Neutrophil (primary cell): Measurements from ENCODE around the gene CELF4.

Experiments
- H3K27ac ChIP-seq: fragments of 200-600 bp; sonication (generic); 2 replicates; pipeline ENCODE4 v1.5.1; 2016; ENCODE audit warnings: mild to moderate bottlenecking, moderate library complexity
- H3K27me3 ChIP-seq: fragments of 200-600 bp; sonication (generic); 2 replicates; pipeline ENCODE4 v1.6.0; 2016; ENCODE audit warnings: mild to moderate bottlenecking
- H3K36me3 ChIP-seq: fragments of 200-600 bp; sonication (generic); 2 replicates; pipeline ENCODE4 v1.5.1; 2017
- H3K4me1 ChIP-seq, 2 experiments: fragments of 200-600 bp in 1 of 2; sonication (generic) in 1 of 2; 1 replicate in 1 of 2; 2 replicates in 1 of 2; pipeline versions ENCODE4 v1.5.1 to v1.6.1; 2013 to 2016; ENCODE audit warnings: low read depth in 1 of 2, low read length in 1 of 2, mild to moderate bottlenecking in 1 of 2, moderate library complexity in 1 of 2; ENCODE audit not compliant: control insufficient read depth in 1 of 2, insufficient read depth in 1 of 2
- H3K4me3 ChIP-seq, 2 experiments: fragments of 200-600 bp in 1 of 2; sonication (generic) in 1 of 2; 1 replicate in 1 of 2; 2 replicates in 1 of 2; pipeline ENCODE4 v1.5.1; 2013 to 2016; ENCODE audit warnings: low read depth in 1 of 2, low read length in 1 of 2, mild to moderate bottlenecking in 1 of 2, moderate library complexity in 1 of 2
- H3K9me3 ChIP-seq: fragments of 200-600 bp; sonication (generic); 2 replicates; pipeline ENCODE4 v1.5.1; 2016
- CTCF ChIP-seq: fragments of 200-600 bp; sonication (generic); IDR thresholded peaks from 2 replicates; pipeline ENCODE4 v1.5.1; 2016; ENCODE audit warnings: antibody characterized with exemption

CELF4 gene

DNA sequence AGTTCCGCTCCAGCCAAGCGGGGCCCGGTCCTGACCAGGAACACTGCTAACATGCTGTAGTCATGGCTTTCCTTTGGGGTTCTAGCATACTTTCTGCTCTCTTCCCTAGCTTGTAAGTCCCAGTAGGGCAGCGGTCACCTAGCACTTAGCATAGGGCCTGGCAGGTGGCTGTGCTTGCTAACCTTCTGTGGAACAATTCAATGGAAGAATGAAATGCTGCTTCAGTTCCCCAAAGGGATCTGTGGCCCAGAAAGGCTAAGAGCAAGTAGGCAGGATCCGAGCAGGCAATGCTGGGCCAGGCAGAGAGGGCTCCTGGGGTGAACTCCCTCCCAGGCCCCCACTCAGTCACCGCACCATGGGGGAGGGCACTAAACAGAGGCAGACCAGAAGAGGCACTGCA lies 266.8 kb downstream of the CELF4 start:
- H3K27me3 ChIP-seq, result no peaks in the 10 kb centered on the region
- H3K9me3 ChIP-seq, result no peaks in the 10 kb centered on the region
- H3K4me3 ChIP-seq, result no peak overlapping the region
- no peaks in the 10 kb centered on the region for H3K4me1 ChIP-seq
- H3K27ac ChIP-seq, result no peak overlapping the region
- no peaks in the 10 kb centered on the region for H3K36me3 ChIP-seq
- TF ChIP-seq CTCF, result no peak

- no peak for TF ChIP-seq CTCF
- Histone ChIP-seq H3K27me3 (no peaks in the 10 kb centered on the region), H3K27ac (no peak overlapping the region), H3K4me1 (no peaks in the 10 kb centered on the region), H3K9me3 (no peaks in the 10 kb centered on the region), H3K4me3 (no peak overlapping the region), H3K36me3 (no peaks in the 10 kb centered on the region)
Measured at GRCh38 chr18:37297106-37297505, 268.5 kb downstream of the CELF4 start.

GRCh38 chr18:37294951-37295350 lies 270.6 kb downstream of the CELF4 start:
- Histone ChIP-seq H3K27me3 (no peaks in the 10 kb centered on the region), H3K27ac (no peak overlapping the region), H3K9me3 (no peaks in the 10 kb centered on the region), H3K4me1 (no peaks in the 10 kb centered on the region), H3K36me3 (no peaks in the 10 kb centered on the region), H3K4me3 (no peak overlapping the region)
- no peak for TF ChIP-seq CTCF

GRCh38 chr18:37293359-37293758 lies 272.2 kb downstream of the CELF4 start:
- H3K4me1 ChIP-seq, result no peaks in the 10 kb centered on the region

DNA sequence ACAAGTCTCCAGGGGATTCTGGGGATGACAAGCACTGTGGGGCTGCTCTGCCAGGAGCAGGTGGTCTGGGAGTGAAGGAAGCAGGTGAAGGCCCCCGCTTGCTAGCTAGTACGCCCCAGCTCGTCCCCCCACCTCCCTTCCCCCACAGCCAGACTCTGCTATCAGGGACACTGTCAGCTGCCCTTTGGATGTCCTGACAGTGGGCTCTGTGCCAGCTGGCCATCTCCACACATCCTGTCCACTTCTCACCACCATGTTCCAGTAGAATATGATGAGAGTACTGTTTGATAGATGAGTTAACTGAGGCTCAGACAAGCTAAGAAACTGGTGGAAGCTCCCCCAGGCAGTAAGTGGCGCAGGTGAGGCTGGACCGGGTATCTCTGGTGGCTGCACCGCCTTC lies 276.2 kb downstream of the CELF4 start:
- H3K4me1 ChIP-seq, result no peaks in the 10 kb centered on the region
- H3K36me3 ChIP-seq, result no peaks in the 10 kb centered on the region
- H3K27ac ChIP-seq, result no peak overlapping the region
- no peaks in the 10 kb centered on the region for H3K9me3 ChIP-seq
- TF ChIP-seq CTCF, result no peak
- H3K4me3 ChIP-seq, result no peak overlapping the region
- H3K27me3 ChIP-seq, result no peaks in the 10 kb centered on the region

More at GRCh38 chr18:37293359-37293758, 272.2 kb downstream of the CELF4 start:
- Histone ChIP-seq H3K27ac (no peak overlapping the region), H3K36me3 (no peaks in the 10 kb centered on the region), H3K9me3 (no peaks in the 10 kb centered on the region), H3K4me3 (no peak overlapping the region), H3K27me3 (no peaks in the 10 kb centered on the region)
- no peak for TF ChIP-seq CTCF

GRCh38 chr18:37287601-37288000 lies 278.0 kb downstream of the CELF4 start:
- Histone ChIP-seq H3K27me3 (no peaks in the 10 kb centered on the region), H3K4me1 (no peaks in the 10 kb centered on the region), H3K27ac (no peak overlapping the region), H3K4me3 (no peak overlapping the region), H3K36me3 (no peaks in the 10 kb centered on the region), H3K9me3 (no peaks in the 10 kb centered on the region)
- no peak for TF ChIP-seq CTCF
